Mesendoderm (in vitro differentiated cells): ENCODE measurements around the gene C19orf18.
"Not testable (repeated sequence)": the region's sequence is repeated elsewhere in the genome, so short reads cannot be mapped to it uniquely, and the experiment has no call there.

Experiments used
- DNase-seq: peaks from one replicate; pipeline ENCODE4 v3.0.0; 2013
- H2AK5ac ChIP-seq: 2 replicates; pipeline ENCODE4 v1.6.1; 2013; ENCODE audit warnings: low read length, inconsistent platforms
- H2BK120ac ChIP-seq: 2 replicates; pipeline ENCODE4 v1.6.1; 2013; ENCODE audit warnings: low read depth, mild to moderate bottlenecking, low read length, moderate library complexity, mixed read lengths
- H2BK15ac ChIP-seq: replicated peaks from 2 replicates; pipeline ENCODE4 v1.6.1; 2013; ENCODE audit warnings: low read depth, mild to moderate bottlenecking, moderate library complexity
- H2BK5ac ChIP-seq: 2 replicates; pipeline ENCODE4 v1.6.1; 2013; ENCODE audit warnings: low read length, inconsistent platforms
- H3K18ac ChIP-seq: 2 replicates; pipeline ENCODE4 v1.6.1; 2013; ENCODE audit warnings: mild to moderate bottlenecking, low read length, mixed read lengths
- H3K23ac ChIP-seq: one replicate; pipeline ENCODE4 v1.6.1; 2013; ENCODE audit warnings: low read length
- H3K27ac ChIP-seq: 2 replicates; pipeline ENCODE4 v1.5.1; 2013; ENCODE audit warnings: low read depth, mild to moderate bottlenecking, inconsistent platforms, low read length, moderate library complexity
- H3K27me3 ChIP-seq: 2 replicates; pipeline ENCODE4 v1.6.1; 2013; ENCODE audit warnings: low read length, control low read depth, mild to moderate bottlenecking, inconsistent platforms; ENCODE audit not compliant: insufficient read depth, poor library complexity
- H3K36me3 ChIP-seq: 2 replicates; pipeline ENCODE4 v1.6.1; 2013; ENCODE audit warnings: low read length, inconsistent platforms; ENCODE audit not compliant: control insufficient read depth, insufficient read depth
- H3K4ac ChIP-seq: one replicate; pipeline ENCODE4 v1.6.1; 2013; ENCODE audit warnings: low read depth, mild to moderate bottlenecking, low read length, moderate library complexity
- H3K4me1 ChIP-seq: 2 replicates; pipeline ENCODE4 v1.6.1; 2013; ENCODE audit warnings: low read depth, low read length, inconsistent platforms; ENCODE audit not compliant: control insufficient read depth
- H3K4me2 ChIP-seq: 2 replicates; pipeline ENCODE4 v1.6.1; 2013; ENCODE audit warnings: low read length
- H3K4me3 ChIP-seq: 2 replicates; pipeline ENCODE4 v1.5.1; 2013; ENCODE audit warnings: mild to moderate bottlenecking, low read length
- H3K56ac ChIP-seq: one replicate; pipeline ENCODE4 v1.6.1; 2013; ENCODE audit warnings: low read length
- H3K79me1 ChIP-seq: 2 replicates; pipeline ENCODE4 v1.6.1; 2013; ENCODE audit warnings: low read length, inconsistent platforms
- H3K79me2 ChIP-seq: 2 replicates; pipeline ENCODE4 v1.6.1; 2013; ENCODE audit warnings: mild to moderate bottlenecking, low read length; ENCODE audit not compliant: control insufficient read depth, insufficient read depth
- H3K9ac ChIP-seq: 2 replicates; pipeline ENCODE4 v1.6.1; 2013; ENCODE audit warnings: low read length, inconsistent platforms
- H4K5ac ChIP-seq: one replicate; pipeline ENCODE4 v1.6.1; 2013; ENCODE audit warnings: low read length
- H4K8ac ChIP-seq: one replicate; pipeline ENCODE4 v1.6.1; 2013; ENCODE audit warnings: low read depth, mild to moderate bottlenecking, control low read depth, low read length, moderate library complexity
- WGBS: extraction: QIAGEN DNeasy Blood & Tissue Kit; methylation state at CpG from one replicate; pipeline ENCODE4 v1.1.7; 2013; ENCODE audit warnings: low lambda C conversion rate, missing lambda C conversion rate; ENCODE audit not compliant: insufficient coverage; ENCODE audit errors: extremely low coverage; 5-methylcytosine and 5-hydroxymethylcytosine counted together

The C19orf18 gene

DNA sequence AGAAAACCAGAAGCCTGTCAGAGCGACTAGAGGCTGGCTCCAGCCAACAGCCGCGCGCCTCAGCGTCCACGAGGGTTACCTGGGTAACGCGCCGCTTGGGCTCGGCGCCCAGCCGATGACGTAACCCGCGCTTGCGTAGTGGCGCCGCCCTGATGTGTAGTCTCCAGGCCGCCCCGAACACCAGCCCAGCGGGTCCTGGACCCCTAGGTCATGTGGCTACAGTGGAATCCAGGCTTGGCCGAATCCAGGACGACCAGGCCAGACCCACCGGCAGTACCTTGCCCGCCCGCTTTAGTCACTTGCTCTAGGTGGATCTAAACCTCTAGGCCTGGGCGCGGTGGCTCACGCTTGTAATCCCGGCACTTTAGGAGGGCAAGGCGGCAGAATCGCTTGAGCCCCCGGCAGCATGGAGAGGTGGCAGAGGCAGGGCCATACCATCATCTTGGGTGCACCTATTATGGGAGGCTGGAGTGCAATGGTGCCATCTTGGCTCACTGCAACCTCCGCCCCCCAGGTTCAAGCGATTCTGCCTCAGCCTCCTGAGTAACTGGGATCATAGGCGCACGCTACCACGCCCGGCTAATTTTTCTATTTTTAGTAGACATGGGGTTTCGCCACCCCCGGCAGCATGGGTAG lies 35.5 kb upstream of the C19orf18 start:
- Histone ChIP-seq H3K4me1 (no peaks in the 10 kb centered on the region), H3K4me2 (peak overlapping the region; percentile 29), H3K18ac (no peak overlapping the region), H3K9ac (peak overlapping the region; percentile 54), H3K4ac (no peak overlapping the region), H3K36me3 (peaks cover 3% of the 10 kb centered on the region), H2BK15ac (no peak overlapping the region), H3K27ac (no peak overlapping the region), H2AK5ac (no peak overlapping the region), H3K4me3 (no peak overlapping the region), H2BK5ac (no peak overlapping the region), H4K5ac (no peak overlapping the region), H3K79me2 (no peaks in the 10 kb centered on the region), H3K27me3 (no peaks in the 10 kb centered on the region), H4K8ac (no peak overlapping the region), H3K23ac (no peak overlapping the region), H3K56ac (peak overlapping the region; percentile 67), H3K79me1 (no peaks in the 10 kb centered on the region), H2BK120ac (no peak overlapping the region)
- DNase-seq = peak; percentile 93
- no CpG with 5 or more reads among the region's 41 CpGs for WGBS

DNA sequence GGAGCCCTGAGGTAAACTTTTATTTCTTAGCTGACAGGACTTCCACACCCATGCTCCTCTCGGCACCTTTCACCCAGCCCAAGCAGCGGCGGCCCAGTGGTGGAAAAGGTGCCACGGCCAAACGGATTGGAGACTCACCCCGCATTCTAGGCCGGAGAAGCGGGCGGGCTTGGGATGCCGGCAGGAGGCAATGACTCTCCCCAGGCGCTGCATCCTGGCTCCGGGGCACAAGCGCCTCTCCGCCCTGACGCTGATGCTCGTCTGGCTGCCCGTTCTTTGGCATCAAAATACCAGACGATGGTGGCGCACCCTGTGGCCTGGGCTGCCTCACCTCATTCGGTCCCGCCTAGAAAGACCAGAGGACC lies 34.9 kb upstream of the C19orf18 start:
- Histone ChIP-seq H3K4ac (no peak overlapping the region), H3K23ac (no peak overlapping the region), H3K4me1 (no peaks in the 10 kb centered on the region), H3K27ac (no peak overlapping the region), H2BK15ac (no peak overlapping the region), H3K79me2 (peaks cover under 1% of the 10 kb centered on the region), H2AK5ac (no peak overlapping the region), H4K8ac (no peak overlapping the region), H3K79me1 (peaks cover 3% of the 10 kb centered on the region), H4K5ac (no peak overlapping the region), H3K27me3 (no peaks in the 10 kb centered on the region), H2BK5ac (no peak overlapping the region), H3K56ac (peak overlapping the region; percentile 25), H3K4me3 (no peak overlapping the region), H3K36me3 (peaks cover 7% of the 10 kb centered on the region), H3K4me2 (peak overlapping the region; percentile 29), H3K18ac (no peak overlapping the region), H2BK120ac (no peak overlapping the region), H3K9ac (no peak overlapping the region)
- WGBS = no CpG with 5 or more reads among the region's 21 CpGs
- DNase-seq = no peak

- WGBS = no CpG with 5 or more reads among the region's 10 CpGs
- H3K4me2 ChIP-seq, H3K79me2 ChIP-seq, H3K79me1 ChIP-seq, H2BK5ac ChIP-seq, H3K4ac ChIP-seq, H3K36me3 ChIP-seq, H2BK120ac ChIP-seq, H3K9ac ChIP-seq, H3K27ac ChIP-seq, H4K8ac ChIP-seq, H3K27me3 ChIP-seq, H2BK15ac ChIP-seq, H3K4me1 ChIP-seq, H3K18ac ChIP-seq, H4K5ac ChIP-seq, H2AK5ac ChIP-seq, H3K23ac ChIP-seq, DNase-seq, H3K4me3 ChIP-seq, H3K56ac ChIP-seq: not testable (repeated sequence)
Measured at GRCh38 chr19:58008877-58009276, 34.5 kb upstream of the C19orf18 start.

- Histone ChIP-seq H3K23ac (no peak overlapping the region), H3K9ac (no peak overlapping the region), H2BK120ac (no peak overlapping the region), H3K27me3 (no peaks in the 10 kb centered on the region), H4K5ac (no peak overlapping the region), H4K8ac (no peak overlapping the region), H2AK5ac (no peak overlapping the region), H3K79me1 (peaks cover 8% of the 10 kb centered on the region), H3K79me2 (peaks cover 6% of the 10 kb centered on the region), H3K56ac (no peak overlapping the region), H3K27ac (no peak overlapping the region), H2BK15ac (no peak overlapping the region), H2BK5ac (no peak overlapping the region), H3K4me3 (no peak overlapping the region), H3K4me1 (no peaks in the 10 kb centered on the region), H3K4me2 (no peak overlapping the region), H3K4ac (no peak overlapping the region), H3K18ac (no peak overlapping the region), H3K36me3 (peaks cover 9% of the 10 kb centered on the region)
- peak; percentile 70 for DNase-seq
- no CpG with 5 or more reads among the region's 1 CpG for WGBS
Measured at GRCh38 chr19:58007285-58007684, 33.0 kb upstream of the C19orf18 start.

DNA sequence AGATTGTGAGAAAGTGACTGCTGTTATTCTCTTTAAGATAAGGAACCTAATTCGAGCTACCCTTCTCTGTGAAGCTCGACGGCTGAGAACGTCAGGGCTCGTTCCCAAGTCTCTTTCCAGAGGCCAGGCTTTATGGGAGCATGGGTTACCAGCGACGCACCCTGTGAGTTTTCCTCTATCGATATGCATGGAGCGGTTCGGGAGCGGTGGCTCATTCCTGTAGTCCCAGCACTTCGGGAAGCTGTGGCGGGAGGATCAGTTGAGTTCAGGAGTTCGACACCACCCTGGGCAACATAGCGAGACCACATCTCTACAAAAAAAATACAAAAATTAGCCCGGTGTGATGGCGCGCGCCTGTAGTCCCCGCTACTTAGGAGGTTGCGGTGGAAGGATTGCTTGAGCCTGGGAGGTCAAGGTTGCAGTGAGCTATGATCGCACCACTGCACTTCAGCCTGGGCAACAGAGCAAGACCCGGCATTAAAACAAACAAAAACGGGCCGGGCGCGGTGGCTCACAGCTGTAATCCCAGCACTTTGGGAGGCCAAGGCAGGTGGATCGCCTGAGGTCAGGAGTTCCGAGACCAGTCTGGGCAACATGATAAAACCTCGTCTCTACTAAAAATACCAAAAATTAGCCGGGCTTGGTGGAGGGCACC lies 29.0 kb upstream of the C19orf18 start:
- no peak overlapping the region for H2BK15ac ChIP-seq
- H2BK120ac ChIP-seq = no peak overlapping the region
- no peak overlapping the region for H4K5ac ChIP-seq
- H2BK5ac ChIP-seq = no peak overlapping the region
- peak overlapping the region; percentile 46 for H3K4ac ChIP-seq
- peak overlapping the region; percentile 25 for H3K4me2 ChIP-seq
- H4K8ac ChIP-seq = no peak overlapping the region
- peak overlapping the region; percentile 75 for H3K18ac ChIP-seq
- no peaks in the 10 kb centered on the region for H3K27me3 ChIP-seq
- peak overlapping the region; percentile 46 for H3K9ac ChIP-seq
- no peak for DNase-seq
- H3K79me1 ChIP-seq = peaks cover 27% of the 10 kb centered on the region
- peak overlapping the region; percentile 66 for H3K56ac ChIP-seq
- peak overlapping the region; percentile 45 for H3K23ac ChIP-seq
- no peak overlapping the region for H3K27ac ChIP-seq
- peaks cover 22% of the 10 kb centered on the region for H3K79me2 ChIP-seq
- H3K4me1 ChIP-seq = peaks cover 5% of the 10 kb centered on the region
- H2AK5ac ChIP-seq = no peak overlapping the region
- peak overlapping the region; percentile 40 for H3K4me3 ChIP-seq
- H3K36me3 ChIP-seq = peaks cover 20% of the 10 kb centered on the region
- no CpG with 5 or more reads among the region's 31 CpGs for WGBS
